GM10266 (cell line): ENCODE results near the gene PRR23E.

Source experiments
- DNase-seq: peaks from one replicate; pipeline ENCODE4 v3.0.0; 2012; ENCODE audit errors: extremely low spot score
- TF ChIP-seq, protein P1 (sequence below): IDR thresholded peaks from 2 replicates; pipeline ENCODE4 v1.5.1; 2012; ENCODE audit warnings: mild to moderate bottlenecking, low read depth; ENCODE audit not compliant: control insufficient read depth, insufficient read depth; ENCODE audit errors: missing control alignments

The PRR23E gene

GRCh38 chr3:127165036-127165435 lies 27.9 kb upstream of the PRR23E start:
- no peak for DNase-seq
- TF ChIP-seq, protein P1, sequence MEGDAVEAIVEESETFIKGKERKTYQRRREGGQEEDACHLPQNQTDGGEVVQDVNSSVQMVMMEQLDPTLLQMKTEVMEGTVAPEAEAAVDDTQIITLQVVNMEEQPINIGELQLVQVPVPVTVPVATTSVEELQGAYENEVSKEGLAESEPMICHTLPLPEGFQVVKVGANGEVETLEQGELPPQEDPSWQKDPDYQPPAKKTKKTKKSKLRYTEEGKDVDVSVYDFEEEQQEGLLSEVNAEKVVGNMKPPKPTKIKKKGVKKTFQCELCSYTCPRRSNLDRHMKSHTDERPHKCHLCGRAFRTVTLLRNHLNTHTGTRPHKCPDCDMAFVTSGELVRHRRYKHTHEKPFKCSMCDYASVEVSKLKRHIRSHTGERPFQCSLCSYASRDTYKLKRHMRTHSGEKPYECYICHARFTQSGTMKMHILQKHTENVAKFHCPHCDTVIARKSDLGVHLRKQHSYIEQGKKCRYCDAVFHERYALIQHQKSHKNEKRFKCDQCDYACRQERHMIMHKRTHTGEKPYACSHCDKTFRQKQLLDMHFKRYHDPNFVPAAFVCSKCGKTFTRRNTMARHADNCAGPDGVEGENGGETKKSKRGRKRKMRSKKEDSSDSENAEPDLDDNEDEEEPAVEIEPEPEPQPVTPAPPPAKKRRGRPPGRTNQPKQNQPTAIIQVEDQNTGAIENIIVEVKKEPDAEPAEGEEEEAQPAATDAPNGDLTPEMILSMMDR, result no peak

- TF ChIP-seq, protein P1, result no peak
- DNase-seq, result no peak
Measured at GRCh38 chr3:127165694-127166485, 27.0 kb upstream of the PRR23E start.

- no peak for DNase-seq
- TF ChIP-seq, protein P1, result no peak
Measured at GRCh38 chr3:127166501-127167065, 26.3 kb upstream of the PRR23E start.

DNA sequence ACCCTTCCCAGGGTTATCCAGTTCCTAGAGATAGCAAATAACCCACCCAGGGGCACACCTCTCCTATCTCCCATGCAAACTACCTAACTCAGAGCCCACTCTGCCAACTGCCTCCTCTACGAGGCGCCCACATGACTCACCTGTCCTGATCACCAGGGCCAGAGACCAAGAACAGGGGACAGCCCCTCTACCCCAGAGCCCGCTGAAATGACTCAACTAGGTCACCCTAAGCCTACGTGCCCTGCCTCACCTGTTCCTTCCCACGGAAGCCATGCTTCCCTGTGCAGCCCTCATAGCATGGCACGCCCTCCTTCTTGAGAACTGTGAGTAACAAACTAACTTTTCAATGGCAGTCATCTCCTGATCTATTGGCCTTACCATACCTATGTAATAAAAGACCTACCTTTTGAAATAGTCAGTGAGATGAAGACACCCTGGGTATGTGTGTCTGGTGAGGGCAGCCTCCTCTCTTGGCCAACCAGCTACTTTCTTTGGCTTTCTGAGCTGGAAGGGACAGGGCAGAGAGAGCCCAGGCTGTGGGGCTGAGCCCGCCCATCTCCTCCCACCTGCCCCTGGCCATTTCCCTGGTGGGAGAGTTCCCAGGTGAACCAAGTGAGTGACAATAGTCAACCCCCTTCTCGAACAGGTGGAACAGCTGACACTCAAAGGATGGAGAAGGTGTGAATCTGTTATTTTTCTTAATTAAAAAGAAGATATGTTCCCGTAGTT lies 25.5 kb upstream of the PRR23E start:
- TF ChIP-seq, protein P1, result no peak

GRCh38 chr3:127168271-127168670 lies 24.7 kb upstream of the PRR23E start:
- no peak for DNase-seq
- TF ChIP-seq, protein P1, result no peak

More for the DNA sequence above, 25.5 kb upstream of the PRR23E start:
- DNase-seq, result no peak

DNA sequence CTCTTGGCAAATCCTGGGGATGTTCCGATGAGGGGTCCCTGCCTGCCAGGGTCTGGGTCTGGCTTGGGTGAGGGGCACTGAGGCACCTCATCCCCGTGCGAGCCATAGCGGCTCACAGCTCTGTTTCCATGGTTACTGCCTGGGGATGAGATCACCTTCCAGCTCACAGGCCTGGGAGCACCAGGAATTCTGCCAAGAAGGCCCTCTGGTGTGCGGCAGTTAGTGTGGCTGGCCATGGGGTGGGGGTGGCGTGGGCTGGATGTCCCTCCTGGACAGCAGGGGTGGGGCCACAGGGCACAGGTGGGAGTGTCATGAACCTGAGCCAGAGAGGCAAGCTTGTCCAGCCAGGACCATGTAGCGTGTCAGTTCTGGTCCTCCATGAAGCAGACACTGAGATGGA lies 22.1 kb upstream of the PRR23E start:
- TF ChIP-seq, protein P1, result no peak
- DNase-seq, result no peak
